GM23338 (cell line): ENCODE measurements around the gene RICTOR.

Source experiments
- CTCF ChIP-seq, 2 experiments: fragments of 200-600 bp in 1 of 2; sonication (generic) in 1 of 2; conservative IDR thresholded peaks; 2 replicates each; pipeline versions ENCODE4 v1.5.1 to v1.6.1; 2016 to 2017; ENCODE audit warnings: antibody characterized with exemption in 2 of 2, low read depth in 2 of 2, mild to moderate bottlenecking in 2 of 2, moderate library complexity in 1 of 2
- ETS1 ChIP-seq: IDR thresholded peaks from 2 replicates; pipeline ENCODE4 v1.6.1; 2016; ENCODE audit warnings: antibody characterized with exemption
- EZH2 ChIP-seq: fragments of 200-600 bp; sonication (generic); IDR thresholded peaks from one replicate; pipeline ENCODE4 v1.8.0; 2017; ENCODE audit warnings: antibody characterized with exemption, mild to moderate bottlenecking, low read depth; ENCODE audit not compliant: unreplicated experiment
- POLR2AphosphoS5 ChIP-seq: IDR thresholded peaks from 2 replicates; pipeline ENCODE4 v1.6.1; 2016; ENCODE audit warnings: antibody characterized with exemption, low read depth
- ZNF331 ChIP-seq: fragments of 250-450 bp; sonication (Bioruptor Pico); IDR thresholded peaks from 2 replicates; pipeline ENCODE4 v1.5.0; 2020; ENCODE audit warnings: low read depth, mild to moderate bottlenecking, moderate library complexity

- no peak for TF ChIP-seq CTCF (conservative IDR thresholded peaks at IDR 0.05; ENCODE audit: low read depth in 2 of 2)
- no peak for TF ChIP-seq EZH2
- TF ChIP-seq POLR2AphosphoS5, result no peak
- TF ChIP-seq ZNF331 (CRISPR knock-in tag), result no peak
- TF ChIP-seq ETS1, result no peak
Measured at GRCh38 chr5:38923661-38924451, 150.3 kb downstream of the RICTOR start.
